ENCODE data around the gene TTLL12. TPM values are rescaled to one million over a fixed set of nuclear protein-coding genes. Genes with fewer than 3 reads are reported as not detected.
A peak's percentile ranks its signal among the peaks of the same experiment; 100 is the strongest.

Gene TTLL12
- total and polyA plus RNA-seq, 2 experiments from 2014 or later = 29.5 to 42.8 TPM

GRCh38 chr22:43154887-43155536 lies 31.9 kb downstream of the TTLL12 start:
- no peak overlapping the region for H2AFZ ChIP-seq
- no peaks in the 10 kb centered on the region for H3K9me2 ChIP-seq (ENCODE audit: insufficient read depth)
- H3K79me2 ChIP-seq (ENCODE audit: insufficient read depth) = peaks cover 78% of the 10 kb centered on the region
- no peaks in the 10 kb centered on the region for H3K9me3 ChIP-seq (ENCODE audit: low read depth)
- H3K27me3 ChIP-seq (replicated peaks; ENCODE audit: insufficient read depth) = no peaks in the 10 kb centered on the region
- in situ Hi-C loops (cut with MboI) = no loop called here
- peak; percentile 60 for DNase-seq
- H3K9ac ChIP-seq = no peak overlapping the region; the same call in 1 of the 2 replicates
- H3K27ac ChIP-seq = no peak overlapping the region
- no peak overlapping the region; the same call in 1 of the 2 replicates for H3K4me3 ChIP-seq
- no peak overlapping the region for H3K4me2 ChIP-seq (ENCODE audit: unreplicated experiment)
- WGBS, 2 experiments (ENCODE audit: low coverage in 1 of 2, low lambda C conversion rate in 2 of 2, missing lambda C conversion rate in 2 of 2) = 52 to 60% methylated on average over 20 to 27 of the region's 27 CpGs
- H3K4me1 ChIP-seq (ENCODE audit: insufficient read depth) = peaks cover 15% of the 10 kb centered on the region; the same call in 1 of the 2 replicates
- no peaks in the 10 kb centered on the region for H3K36me3 ChIP-seq (ENCODE audit: low read depth)
- H3F3A ChIP-seq (ENCODE audit: insufficient read depth) = no peaks in the 10 kb centered on the region
- H4K20me1 ChIP-seq (ENCODE audit: insufficient read depth) = peaks cover 5% of the 10 kb centered on the region; the same call in 1 of the 2 replicates
- TF ChIP-seq EZH2 (IDR thresholded peaks at IDR 0.05; ENCODE audit: insufficient read depth, poor library complexity, severe bottlenecking) (no peak), EZH2phosphoT487 (IDR thresholded peaks at IDR 0.05; ENCODE audit: insufficient read depth, low read depth) (no peak)

- Histone ChIP-seq H3F3A (ENCODE audit: insufficient read depth) (no peaks in the 10 kb centered on the region), H3K4me1 (ENCODE audit: insufficient read depth) (peaks cover 15% of the 10 kb centered on the region; the same call in 1 of the 2 replicates), H3K36me3 (ENCODE audit: low read depth) (no peaks in the 10 kb centered on the region), H3K27ac (peak overlapping the region; percentile 22; the same call in 1 of the 2 replicates), H3K79me2 (ENCODE audit: insufficient read depth) (peaks cover 74% of the 10 kb centered on the region), H3K9me2 (ENCODE audit: insufficient read depth) (no peaks in the 10 kb centered on the region), H3K9ac (peak overlapping the region; percentile 17; the same call in 1 of the 2 replicates), H2AFZ (no peak overlapping the region), H3K9me3 (ENCODE audit: low read depth) (no peaks in the 10 kb centered on the region), H3K4me3 (peak overlapping the region; percentile 48), H3K27me3 (replicated peaks; ENCODE audit: insufficient read depth) (no peaks in the 10 kb centered on the region), H4K20me1 (ENCODE audit: insufficient read depth) (peaks cover 5% of the 10 kb centered on the region; the same call in 1 of the 2 replicates), H3K4me2 (ENCODE audit: unreplicated experiment) (peak overlapping the region; percentile 67)
- TF ChIP-seq EZH2 (IDR thresholded peaks at IDR 0.05; ENCODE audit: insufficient read depth, poor library complexity, severe bottlenecking) (no peak), EZH2phosphoT487 (IDR thresholded peaks at IDR 0.05; ENCODE audit: insufficient read depth, low read depth) (no peak)
- in situ Hi-C loops (cut with MboI) = no loop called here
- 51 to 62% methylated on average over 9 of the region's 9 CpGs for WGBS, 2 experiments (ENCODE audit: low coverage in 1 of 2, low lambda C conversion rate in 2 of 2, missing lambda C conversion rate in 2 of 2)
- DNase-seq = peak; percentile 28
Observed at GRCh38 chr22:43153899-43154298, 33.0 kb downstream of the TTLL12 start.

DNA sequence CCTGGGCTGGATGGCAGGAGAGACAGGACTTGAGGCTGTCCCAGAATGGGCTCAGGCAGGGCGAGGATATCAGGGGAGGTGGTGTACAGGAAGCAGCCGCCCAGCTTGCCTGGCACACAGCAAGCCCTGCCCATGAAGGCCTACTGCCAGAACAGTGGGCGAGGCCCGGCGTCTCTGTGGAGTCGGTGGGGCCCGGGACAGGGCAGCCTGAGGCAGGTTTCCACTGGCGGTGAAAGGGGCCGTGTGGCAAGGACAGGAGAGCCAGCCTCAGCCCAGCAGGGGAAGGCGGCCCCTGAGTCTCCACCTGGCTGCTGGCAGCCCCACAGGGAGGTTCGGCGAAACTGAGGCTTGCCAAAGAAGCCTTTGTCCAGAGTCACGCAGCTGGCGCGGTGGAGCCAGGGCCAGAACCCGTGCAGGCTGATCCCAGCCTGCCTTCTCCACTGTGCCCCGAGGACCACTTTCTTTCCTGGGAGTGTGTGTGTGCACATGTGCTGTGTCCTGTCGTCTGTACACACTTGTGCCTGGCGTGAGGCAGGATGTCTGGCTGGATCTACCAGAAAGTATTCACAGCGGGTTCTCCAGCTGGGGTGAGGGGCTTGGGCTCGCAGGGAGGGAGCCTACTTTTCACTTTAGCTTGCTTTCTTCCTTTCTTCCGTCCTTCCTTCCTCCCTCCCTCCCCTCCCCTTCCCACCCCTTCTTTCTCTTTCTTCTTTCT lies 34.4 kb downstream of the TTLL12 start:
- Histone ChIP-seq H3K79me2 (ENCODE audit: insufficient read depth) (peaks cover 60% of the 10 kb centered on the region), H3K4me1 (ENCODE audit: insufficient read depth) (peaks cover 15% of the 10 kb centered on the region; the same call in 1 of the 2 replicates), H3K9me2 (ENCODE audit: insufficient read depth) (no peaks in the 10 kb centered on the region), H3F3A (ENCODE audit: insufficient read depth) (no peaks in the 10 kb centered on the region), H2AFZ (peak overlapping the region; percentile 78), H3K27me3 (replicated peaks; ENCODE audit: insufficient read depth) (no peaks in the 10 kb centered on the region), H3K4me3 (peak overlapping the region; percentile 97), H3K27ac (peak overlapping the region; percentile 88), H3K9me3 (ENCODE audit: low read depth) (no peaks in the 10 kb centered on the region), H4K20me1 (ENCODE audit: insufficient read depth) (0 out of 2 replicates have a peak, but pooled peaks cover 5% of the 10 kb centered on the region), H3K4me2 (ENCODE audit: unreplicated experiment) (peak overlapping the region; percentile 97), H3K9ac (peak overlapping the region; percentile 94), H3K36me3 (ENCODE audit: low read depth) (no peaks in the 10 kb centered on the region)
- in situ Hi-C loops (cut with MboI) = no loop called here
- 0 to 2% methylated on average over 16 to 20 of the region's 22 CpGs for WGBS, 2 experiments (ENCODE audit: low coverage in 1 of 2, low lambda C conversion rate in 2 of 2, missing lambda C conversion rate in 2 of 2)
- TF ChIP-seq EZH2 (IDR thresholded peaks at IDR 0.05; ENCODE audit: insufficient read depth, poor library complexity, severe bottlenecking) (no peak), EZH2phosphoT487 (IDR thresholded peaks at IDR 0.05; ENCODE audit: insufficient read depth, low read depth) (no peak)
- DNase-seq = peak; percentile 91

DNA sequence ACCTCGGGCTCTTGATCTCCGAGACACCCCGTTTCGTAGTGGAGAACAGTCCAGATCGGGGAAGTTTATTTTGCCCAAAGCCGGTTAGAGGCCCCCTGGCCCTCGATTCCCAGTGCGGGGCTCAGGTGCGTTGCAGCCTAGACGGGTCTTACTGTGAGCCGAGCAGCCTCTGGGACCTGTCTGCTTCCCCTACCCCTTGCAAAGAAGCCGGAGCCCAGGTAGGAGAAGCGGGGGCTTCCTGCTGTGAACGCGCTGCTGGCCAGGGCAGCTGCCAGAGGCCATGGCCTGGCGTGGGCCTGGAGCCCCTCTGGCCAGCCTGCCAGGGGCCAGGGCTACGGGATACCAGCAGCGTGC lies 35.0 kb downstream of the TTLL12 start:
- Histone ChIP-seq H3K36me3 (ENCODE audit: low read depth) (no peaks in the 10 kb centered on the region), H3K79me2 (ENCODE audit: insufficient read depth) (peaks cover 55% of the 10 kb centered on the region), H3K4me2 (ENCODE audit: unreplicated experiment) (peak overlapping the region; percentile 97), H2AFZ (peak overlapping the region; percentile 78), H3K9ac (peak overlapping the region; percentile 94), H3K4me1 (ENCODE audit: insufficient read depth) (peaks cover 15% of the 10 kb centered on the region; the same call in 1 of the 2 replicates), H3K27me3 (replicated peaks; ENCODE audit: insufficient read depth) (no peaks in the 10 kb centered on the region), H3K27ac (peak overlapping the region; percentile 88), H4K20me1 (ENCODE audit: insufficient read depth) (0 out of 2 replicates have a peak, but pooled peaks cover 5% of the 10 kb centered on the region), H3K9me3 (ENCODE audit: low read depth) (no peaks in the 10 kb centered on the region), H3K9me2 (ENCODE audit: insufficient read depth) (no peaks in the 10 kb centered on the region), H3K4me3 (peak overlapping the region; percentile 97), H3F3A (ENCODE audit: insufficient read depth) (no peaks in the 10 kb centered on the region)
- TF ChIP-seq EZH2phosphoT487 (IDR thresholded peaks at IDR 0.05; ENCODE audit: insufficient read depth, low read depth) (no peak), EZH2 (IDR thresholded peaks at IDR 0.05; ENCODE audit: insufficient read depth, poor library complexity, severe bottlenecking) (no peak)
- no peak for DNase-seq
- WGBS, 2 experiments (ENCODE audit: low coverage in 1 of 2, low lambda C conversion rate in 2 of 2, missing lambda C conversion rate in 2 of 2) = 0 to 1% methylated on average over 18 of the region's 18 CpGs
- in situ Hi-C loops (cut with MboI) = no loop called here
